Embryonic facial prominence (tissue), 1 donor: ENCODE results near the gene SRXN1.

ENCODE experiments used
- DNase-seq: peaks from one replicate; pipeline ENCODE4 v3.0.0-alpha.2; 2016; ENCODE audit errors: extremely low spot score

SRXN1 gene

DNA sequence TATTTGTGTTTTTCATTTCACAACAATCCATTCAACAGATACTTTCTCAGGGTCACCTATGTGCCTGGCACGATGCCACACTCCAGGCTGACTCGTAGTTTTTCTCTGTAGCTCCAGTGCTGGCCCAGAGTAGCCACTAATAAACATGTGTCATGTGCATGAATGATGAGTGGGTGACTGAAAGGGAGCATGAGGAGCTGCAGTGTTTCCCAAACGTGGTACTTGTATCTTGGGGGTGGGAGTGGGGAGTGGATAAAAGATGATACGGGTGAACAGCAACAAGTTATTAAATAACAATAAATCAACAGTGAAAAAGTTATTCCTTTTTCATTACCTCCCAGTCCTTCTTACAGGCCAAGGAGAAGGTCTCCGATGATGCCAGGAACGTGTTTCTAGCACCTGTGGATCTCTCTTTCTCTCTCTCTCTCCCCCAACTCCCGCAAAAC, 17.1 kb downstream of the SRXN1 start:
- DNase-seq = no peak

DNA sequence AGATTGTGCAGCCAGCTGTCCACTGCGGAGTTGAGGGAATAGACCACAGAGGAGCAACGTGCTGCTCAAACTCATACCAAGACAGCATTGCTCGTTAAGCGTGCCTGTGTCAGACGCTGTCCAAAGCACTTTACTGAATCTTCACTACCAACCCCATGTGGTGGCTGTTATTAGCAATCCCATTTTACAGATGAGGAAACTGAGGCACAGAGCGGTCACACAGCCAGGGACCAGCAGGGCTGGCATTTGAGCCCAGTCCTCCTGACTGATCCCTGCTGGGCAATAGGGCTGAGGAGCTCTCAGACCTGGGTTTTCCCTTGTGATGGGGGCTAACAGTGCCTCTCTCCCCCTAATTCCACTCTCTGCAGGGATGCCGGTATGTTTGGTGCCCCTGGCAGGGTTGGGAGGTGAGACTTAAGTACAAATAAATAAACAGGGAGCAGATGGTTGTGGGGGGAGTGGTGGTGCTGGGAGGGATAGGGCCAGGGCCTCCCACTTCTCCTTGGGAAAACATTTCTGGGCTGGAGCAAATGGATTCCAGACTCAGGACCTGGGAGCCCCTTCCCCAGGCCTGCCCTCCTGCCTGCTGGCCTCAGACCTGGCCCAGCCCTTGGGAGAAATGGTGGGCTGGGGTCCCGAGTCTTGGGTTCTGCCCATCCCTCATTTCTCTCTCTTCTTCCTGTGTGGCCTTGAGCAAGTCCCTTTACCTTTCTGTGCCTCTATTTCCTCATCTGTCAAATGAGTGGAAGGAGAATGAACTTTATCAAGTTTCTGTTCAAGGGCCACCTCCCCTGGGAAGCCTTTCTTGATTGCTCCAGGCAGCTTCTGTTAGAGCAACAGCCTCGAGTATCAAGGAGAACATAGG, 17.7 kb downstream of the SRXN1 start:
- no peak for DNase-seq

DNA sequence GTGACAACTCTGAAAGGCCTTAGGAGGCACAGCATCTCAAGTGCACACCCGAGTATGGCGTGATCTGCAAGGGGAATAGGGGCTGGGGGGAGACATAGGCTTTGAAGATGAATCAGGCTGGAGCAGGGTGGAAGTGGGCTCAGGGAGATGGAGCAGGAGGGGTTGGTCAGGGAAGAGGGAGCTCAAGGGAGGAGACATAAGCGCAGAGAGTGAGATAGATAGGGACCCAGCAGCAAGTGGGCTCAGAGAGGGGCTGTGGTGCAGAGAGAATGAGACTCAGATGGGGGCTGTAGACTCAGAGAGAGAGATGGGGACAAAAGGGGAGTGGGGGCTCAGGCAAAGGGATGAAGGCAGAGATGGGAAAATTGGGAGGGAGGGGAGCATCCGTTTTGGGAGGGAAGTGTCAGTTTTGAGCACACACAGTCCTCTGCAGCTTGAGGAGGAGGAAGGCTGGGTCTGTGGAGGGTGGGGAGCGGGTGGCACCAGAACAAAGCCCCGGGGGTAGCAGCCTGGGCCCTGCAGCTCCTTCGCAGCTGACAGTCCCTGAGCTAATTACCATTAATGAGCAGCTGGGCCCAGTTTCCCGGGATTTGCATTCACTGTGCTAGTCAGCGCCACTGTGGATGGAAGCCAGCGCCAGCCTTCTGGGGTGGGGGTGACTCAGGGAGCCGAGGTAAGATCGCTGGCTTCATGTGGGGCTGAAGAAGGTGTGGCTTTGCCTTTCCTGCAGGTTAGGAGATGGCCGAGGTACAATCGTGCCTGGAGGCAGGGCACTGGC, 18.7 kb downstream of the SRXN1 start:
- no peak for DNase-seq

DNA sequence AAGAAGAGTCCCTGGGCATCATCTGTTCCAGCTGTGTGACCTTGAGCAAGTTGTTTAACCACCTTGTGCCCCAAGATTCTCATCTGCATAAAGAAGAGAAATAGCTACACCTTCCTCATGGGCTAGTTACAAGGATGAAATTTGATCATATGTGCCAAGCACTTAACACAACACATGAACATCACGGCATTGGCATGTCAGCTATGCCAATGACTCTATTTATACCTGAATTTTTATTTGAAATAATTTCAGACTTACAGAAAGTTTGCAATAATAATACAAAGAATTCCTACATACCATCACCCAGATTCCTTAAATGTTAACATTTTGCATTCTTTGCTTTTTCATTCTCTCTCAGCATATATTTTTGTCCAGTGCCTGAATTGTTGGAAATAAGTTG, 21.9 kb downstream of the SRXN1 start:
- DNase-seq = no peak

DNA sequence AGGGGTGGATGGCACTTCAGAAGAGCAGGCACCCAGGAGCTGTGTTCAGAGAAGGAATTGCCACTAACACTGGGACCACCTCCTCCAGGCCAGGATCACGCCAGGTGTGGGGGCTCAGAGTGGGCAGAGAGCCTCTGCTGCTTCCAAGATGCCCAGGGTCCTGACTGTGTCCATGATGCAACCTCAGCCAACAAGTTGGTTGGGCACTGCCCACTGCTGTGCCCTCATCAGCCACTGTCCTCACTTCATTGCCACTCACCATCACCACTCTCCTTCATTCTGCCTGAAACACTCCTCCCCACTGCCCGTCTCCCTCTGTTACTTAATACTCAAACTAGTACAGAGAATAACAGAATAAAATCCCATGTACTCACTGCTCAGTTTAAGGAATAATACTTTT, 26.4 kb downstream of the SRXN1 start:
- no peak for DNase-seq

DNA sequence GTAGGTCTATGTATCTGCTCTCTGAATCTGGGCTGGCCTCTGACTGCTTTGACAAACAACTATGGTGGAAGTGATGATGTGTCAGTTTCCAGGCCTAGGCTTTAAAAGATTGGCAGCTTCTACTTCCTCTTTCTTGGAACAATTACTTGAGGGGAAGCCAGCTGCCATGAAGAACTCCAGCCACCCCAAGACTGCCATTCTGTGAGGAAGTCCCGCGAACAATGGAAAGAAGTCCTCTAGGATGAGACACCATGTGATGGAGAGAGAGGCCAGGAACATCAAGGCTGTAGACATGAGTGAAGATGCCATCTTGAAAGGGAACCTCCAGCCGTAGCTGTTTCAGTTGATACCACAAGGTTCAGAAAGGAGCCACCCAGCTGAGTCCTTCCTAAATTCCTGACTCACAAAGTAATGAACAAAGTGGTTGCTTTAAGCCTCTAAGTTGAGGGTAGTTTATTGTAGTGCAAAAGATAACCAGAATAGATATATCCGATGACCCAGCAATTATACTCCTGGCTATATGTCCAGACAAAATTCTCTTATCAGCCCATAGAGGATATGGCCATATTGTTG, 27.6 kb downstream of the SRXN1 start:
- DNase-seq = no peak

DNA sequence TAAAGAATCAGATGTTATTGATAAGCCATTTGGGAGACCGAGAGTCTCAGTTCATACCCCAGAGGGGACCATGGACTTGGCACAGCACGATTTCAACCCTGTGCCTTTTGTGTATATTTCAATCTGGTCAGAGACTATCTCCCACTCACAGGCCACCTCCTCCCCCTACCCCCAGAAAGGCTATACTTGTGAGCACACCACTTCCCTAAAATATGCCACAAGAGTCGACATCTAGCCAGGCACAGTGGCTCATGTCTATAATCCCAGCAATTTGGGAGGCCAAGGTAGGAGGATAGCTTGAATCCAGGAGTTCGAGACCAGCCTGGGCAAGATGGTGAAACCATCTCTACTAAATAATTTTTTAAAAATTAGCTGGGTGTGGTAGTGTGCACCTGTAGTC, 29.3 kb downstream of the SRXN1 start:
- DNase-seq = no peak

DNA sequence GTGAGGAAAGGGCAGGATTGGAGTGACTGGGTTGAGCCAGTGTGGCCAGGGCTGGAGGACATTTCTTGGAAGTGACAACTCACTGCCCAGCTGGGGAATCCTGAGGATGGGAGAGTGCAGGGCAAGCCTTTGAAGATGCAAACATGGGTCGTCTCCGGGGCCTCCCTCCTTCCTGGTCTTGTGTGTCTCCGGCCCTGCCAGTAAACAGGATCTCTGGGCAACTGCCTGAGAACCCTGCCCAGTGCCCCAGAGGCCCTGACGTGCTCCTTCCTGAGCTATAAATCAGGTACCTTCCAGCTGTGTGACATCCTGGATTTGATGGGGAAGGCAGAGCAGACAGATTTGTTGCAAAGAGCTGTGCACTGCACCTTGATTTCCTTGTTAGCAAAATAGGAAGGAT, 30.0 kb downstream of the SRXN1 start:
- DNase-seq = no peak

DNA sequence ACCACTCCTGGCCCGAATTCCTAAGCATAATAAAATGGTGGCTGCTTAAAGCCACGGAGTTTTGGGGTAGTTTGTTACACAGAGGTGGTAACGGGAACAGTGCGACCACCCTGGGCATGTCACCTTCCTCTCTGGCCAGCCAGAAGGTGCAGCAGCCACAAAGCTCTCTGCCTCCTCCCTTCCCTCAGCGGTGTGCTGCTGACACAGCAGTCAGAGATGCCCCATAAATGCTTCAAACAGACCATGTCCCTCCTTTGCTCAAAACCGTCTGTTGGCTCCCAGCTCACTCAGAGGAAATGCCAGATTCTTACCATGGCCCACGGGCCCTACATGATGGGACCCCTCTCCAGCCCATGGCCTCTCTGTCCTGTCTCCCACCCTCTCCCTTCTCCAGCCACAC, 30.8 kb downstream of the SRXN1 start:
- no peak for DNase-seq

DNA sequence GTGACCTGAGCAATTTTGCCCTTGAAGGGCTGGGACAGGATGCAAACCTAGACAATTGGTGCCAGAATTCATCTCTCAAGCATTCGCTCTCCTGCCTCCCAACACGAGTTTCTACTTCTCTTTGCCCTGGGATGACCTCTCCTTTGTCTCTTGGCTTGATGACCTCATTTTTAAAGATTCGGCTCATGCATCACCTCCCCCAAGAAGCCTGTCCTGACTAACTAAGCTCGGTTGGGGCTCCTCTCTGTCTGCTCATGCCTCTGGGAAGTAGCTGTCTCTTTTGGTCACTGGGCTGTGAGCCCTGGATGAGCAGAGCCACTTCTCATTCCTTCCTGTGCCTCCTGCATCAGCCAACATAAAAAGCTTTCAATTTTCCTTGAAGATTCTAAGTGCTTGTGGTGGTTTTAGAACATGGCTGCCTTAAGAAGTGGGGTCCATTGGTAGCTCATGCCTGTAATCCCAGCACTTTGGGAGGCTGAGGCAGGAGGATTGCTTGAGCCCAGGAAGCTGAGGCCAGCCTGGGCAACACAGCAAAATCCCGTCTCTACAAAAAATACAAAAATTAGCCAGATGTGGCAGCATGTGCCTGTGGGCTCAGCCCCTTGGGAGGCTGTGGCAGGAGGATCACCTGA, 31.8 kb downstream of the SRXN1 start:
- DNase-seq = no peak

DNA sequence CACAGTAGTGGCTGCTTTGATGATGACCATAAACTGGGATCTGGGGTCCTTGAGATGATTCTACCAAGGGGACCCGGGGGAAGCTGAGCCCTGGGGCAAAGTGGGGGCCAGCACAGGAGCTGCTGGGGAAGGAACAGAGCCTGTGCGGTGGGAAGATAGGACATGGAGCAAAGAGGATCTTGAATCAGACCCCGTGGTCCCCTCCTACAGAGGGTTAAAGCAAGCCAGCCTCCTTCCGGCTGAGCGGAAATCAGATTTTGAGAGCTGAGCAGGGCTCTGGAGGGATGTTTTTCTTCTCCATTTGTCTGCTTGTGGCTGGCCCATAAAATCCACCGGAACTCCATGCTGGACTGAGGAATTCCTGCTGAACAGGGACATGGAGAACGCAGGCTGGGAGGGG, 32.8 kb downstream of the SRXN1 start:
- DNase-seq = no peak

DNA sequence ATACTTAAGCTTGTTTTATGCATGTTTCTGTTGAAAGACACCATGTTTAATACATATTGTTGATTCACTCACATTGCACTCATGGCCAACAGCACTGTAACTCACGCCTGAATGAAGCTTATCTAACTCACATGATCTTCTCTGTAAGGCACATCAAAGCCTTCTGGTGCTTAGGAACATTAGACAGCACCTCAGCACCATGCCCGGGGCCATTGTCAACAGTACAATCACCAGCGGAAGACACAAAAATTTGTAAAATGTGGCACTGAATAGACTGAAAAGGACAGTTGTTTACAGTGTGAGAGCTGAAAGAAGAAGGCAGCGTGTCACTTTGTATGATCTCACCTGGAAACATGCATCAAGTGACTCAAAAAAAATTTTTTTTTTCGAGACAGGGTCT, 34.0 kb downstream of the SRXN1 start:
- no peak for DNase-seq

DNA sequence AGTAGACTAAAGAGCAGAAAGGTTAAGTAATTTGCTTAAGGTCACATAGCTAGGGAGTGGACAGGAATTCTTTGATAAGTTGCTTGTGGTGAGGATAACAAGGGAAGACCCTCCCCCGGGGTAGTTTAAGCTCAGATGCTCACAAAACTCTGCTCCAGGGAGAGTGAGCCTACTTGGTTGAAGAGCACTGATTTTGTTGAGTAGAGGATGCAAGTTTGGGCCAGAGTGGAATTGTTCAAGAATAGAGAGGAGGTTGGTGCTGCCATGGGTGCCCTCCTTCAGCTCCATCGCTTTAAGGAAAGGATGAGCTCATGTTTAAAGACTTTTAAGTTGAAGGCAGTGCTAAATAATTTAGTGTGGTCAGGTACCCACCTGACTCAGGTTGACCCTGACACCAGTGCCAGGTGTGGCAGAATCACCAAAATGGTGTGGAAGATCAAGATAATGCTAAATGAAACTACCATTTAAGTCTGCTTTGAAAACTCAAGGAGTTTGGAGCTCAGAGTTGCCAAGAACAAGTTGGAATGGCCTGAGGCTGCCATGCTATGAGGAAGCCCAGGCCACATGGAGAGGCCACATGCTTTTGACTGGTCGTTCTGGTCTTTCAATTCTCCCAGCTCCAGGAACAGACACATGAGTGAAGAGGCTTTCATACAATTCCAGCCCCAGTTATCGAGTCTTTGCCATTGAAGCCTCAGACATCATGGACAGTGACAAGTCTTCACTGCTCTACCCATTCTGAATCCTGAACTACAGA, 34.9 kb downstream of the SRXN1 start:
- no peak for DNase-seq

DNA sequence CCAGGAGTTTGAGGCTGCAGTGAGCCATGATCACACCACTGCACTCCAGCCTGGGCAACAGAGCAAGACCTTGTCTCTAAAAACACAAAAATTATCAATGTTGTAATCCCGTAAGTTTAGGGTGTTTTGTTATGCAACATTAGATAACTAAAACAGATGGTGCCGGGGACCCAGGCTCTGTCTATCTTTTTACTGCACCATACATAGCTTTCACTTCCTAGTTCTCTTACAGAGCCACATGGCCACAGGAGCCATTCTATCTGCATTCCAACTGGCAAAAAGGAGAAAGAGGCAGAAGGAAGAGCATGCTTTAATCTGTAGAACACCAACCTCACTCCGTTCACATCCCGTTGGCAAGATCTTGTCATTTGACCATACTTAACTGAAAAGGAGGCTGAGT, 37.5 kb downstream of the SRXN1 start:
- no peak for DNase-seq

DNA sequence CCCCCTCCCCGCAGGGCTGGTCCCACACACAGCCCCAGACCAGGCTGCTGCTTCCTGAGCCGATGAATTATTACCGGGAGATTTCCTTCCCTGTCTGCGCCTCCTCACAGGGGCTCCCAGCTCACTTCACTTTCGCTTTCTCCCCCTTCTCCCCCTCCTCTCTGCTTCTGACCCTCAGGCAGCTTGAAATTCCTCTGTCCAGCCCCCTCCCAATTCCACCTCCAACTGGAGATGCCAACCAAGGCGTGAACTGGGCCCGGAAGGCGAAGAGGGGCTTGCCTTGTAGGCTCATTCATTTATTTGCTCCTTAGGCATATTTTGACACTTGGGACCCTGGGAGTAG, 41.2 kb downstream of the SRXN1 start:
- DNase-seq = no peak

DNA sequence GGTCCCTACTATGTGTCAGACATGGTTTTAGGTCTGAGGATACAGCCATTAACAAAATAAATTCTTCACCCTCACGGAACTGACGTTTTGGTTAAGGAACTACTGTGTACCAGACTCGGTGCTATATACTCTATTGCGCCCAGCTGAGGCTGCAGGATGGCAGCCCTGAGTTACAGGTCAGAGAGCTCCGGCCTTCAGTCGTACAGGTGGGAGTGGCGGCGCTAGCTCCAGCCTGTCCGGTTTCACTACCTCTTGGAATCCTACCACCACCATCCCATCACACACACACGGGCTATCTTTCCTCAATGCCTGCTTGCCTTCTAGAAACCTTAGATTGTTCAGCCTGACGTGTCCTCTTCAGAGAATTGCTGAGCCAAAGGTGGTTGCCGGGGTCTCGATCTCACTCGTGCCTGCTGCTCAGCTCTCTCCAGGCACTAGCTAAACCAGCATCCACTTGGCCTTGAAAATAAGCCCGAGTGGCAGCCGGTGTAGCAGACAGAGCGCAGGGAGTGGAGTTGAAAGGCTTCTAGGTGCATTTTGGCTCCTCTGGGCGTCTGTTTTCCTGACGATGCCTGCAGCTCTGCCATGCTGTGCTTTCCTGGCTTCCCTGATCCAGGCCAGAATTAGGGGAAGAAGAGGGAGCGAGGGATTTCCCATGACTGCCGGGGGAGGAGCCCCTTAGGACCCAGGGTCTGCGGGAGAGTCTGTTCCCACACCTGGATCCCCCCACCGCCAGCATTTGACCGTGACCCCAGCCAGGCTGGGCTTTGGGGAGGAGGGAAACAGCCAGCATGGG, 41.8 kb downstream of the SRXN1 start:
- no peak for DNase-seq

DNA sequence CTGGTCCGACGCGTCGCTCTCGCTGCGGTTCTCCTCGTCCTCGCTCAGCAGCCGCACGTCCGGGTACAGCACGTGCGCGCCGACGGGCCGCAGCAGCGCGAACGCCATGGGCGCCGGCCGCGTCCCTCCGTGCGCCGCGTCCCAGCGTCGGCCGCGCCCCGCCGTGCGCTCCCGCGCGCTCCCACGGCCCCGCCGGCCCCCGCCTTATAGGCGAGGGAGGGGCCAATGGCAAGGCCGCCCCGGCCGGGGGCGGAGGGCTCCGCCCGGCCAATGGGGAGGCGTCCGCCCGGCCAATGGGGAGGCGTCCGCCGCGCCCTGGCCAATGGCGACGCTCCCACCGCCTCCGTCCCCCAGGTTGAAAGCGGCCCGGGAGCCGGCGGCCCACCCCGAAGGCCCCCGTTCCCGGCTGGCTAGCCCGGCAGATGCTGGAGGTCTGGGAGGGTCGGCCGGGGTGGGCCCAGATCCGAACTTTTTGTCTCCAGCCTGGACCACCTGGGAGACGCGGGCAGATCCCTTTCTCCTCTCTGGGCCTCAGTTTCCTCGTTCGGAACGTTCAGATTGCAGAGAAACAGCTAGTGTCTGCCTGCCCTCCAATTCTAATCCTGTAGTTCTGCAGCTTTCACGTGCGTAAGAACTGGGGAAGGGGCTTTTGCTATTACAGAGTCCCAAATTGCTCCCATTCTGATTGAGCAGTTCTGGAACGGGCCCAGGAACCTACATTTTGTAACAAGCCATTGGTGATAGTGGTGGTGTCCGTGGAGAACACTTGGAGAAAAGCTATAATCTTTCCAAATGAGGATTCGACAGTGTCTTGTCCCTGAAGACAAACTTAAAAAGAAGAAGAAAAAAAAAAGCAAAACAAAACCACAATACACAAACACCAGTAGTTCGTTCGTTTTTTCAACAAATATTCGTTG, 42.6 kb downstream of the SRXN1 start, which contains the start of gene TCF15:
TSS of gene TCF15 (minus strand) at position 180 of the 917 bp plus-strand sequence. CDS start at position 108, 72 bp downstream.
- DNase-seq = no peak

DNA sequence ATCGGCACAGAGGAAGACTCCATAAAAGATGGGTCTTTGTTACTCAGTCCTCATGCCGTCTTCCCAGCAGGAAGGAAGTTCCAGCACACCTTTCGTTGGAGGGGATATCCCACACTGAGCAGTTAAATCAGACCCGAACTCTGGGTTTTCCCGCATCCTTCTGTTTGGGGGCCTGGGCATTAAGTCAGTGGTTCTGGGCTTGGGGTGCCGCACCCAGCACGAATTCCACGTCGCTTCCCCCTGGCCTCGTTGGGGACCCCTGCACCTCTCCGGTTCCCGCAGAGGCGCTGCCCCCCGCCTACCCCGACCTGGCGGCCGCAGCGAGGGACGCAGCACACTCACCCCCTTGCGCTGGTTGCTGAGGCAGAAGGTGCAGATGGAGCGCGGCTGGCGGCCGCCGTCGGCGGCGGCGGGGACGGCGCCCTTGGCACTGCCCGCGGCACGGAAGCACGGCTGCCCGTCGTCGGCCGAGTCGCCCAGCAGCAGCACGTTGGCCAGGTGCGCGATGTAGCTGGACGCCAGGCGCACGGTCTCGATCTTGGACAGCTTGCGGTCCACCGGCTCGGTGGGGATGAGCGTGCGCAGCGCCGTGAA, 43.5 kb downstream of the SRXN1 start:
- no peak for DNase-seq

DNA sequence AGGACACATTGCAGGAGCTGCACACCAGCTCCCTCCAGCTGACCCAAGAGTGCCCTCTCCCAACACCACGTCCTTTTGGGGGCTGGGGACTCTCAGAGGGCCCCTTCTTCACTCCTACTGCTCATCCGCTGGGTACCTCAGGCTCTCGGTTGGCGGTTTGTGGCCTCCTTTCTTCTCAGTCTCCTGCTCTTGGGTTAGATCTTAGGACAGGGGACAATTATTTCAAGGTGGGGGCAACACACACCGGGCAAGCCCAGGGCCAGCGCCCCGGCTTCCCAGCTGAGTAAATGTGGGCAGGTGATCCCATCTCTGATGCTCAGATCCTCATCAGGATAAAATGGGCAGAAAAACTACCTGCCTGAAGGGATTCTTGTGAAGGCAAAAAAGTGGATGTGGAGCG, 44.0 kb downstream of the SRXN1 start:
- DNase-seq = no peak
